ENCODE measurements around the gene CSTF3. TPM values are rescaled to one million over a fixed set of nuclear protein-coding genes. Genes with fewer than 3 reads are reported as not detected.

Gene CSTF3
- 21.8 TPM for polyA plus RNA-seq (2012; ENCODE audit: insufficient read length, low read depth)

DNA sequence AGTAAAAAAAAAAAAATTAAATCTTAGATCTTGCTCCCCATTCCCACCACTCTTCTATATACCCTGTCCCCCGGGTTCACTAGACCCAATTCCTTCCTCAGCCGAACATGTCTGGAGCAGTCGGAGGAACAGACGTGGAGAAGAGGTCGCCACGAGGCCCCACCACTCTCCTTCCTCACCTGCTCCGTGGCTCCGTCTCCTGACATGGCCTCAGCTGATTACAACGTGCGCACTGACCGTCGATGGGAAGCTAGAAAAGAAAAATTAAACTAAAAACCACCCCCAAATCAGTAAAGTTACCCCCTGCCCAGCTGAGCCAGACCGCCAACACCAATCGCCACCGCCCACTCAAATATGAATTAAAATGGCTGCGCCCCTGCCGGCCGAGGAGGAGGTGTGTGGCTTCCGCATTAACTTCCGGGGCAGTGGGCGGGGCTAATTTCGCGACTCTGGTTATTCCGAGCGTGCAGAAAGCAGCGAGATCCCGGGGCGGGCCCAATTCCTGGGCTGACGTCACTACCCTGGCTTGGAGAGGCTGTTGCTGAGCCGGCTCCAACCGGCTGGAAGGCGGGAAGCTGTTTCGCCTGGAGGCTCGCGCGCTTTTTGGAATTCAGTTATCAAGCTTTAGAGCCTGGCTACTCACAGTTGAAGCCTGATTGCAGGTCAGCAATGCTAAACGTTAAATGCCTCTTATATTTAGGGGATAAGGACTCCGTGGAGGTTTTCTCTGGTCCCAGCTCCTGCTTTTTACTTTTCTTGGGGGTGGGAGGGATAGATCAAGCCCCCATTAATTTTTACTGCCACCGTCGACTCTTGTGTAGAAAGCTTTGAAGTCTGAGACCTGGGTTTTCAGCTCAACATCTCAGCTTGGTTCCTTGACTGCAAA lies at the start of gene CSTF3:
Gene CSTF3 (minus strand): TSS at position 361 of the 886 bp plus-strand sequence. CDS start 155 bp downstream, at position 206.
- peak; percentile 97 for TF ChIP-seq SIN3A (IDR thresholded peaks at IDR 0.05; ENCODE audit: borderline replicate concordance, insufficient read depth, low read length)
- TF ChIP-seq POLR2AphosphoS5 (IDR thresholded peaks at IDR 0.05; ENCODE audit: low read depth, low read length), result peak; percentile 98
- peak; percentile 96 for TF ChIP-seq TAF1 (IDR thresholded peaks at IDR 0.05; ENCODE audit: borderline replicate concordance, insufficient read depth, low read length)
- TF ChIP-seq FOXP2 (optimal IDR thresholded peaks at IDR 0.05; ENCODE audit: borderline replicate concordance, extremely low read depth, extremely low read length, insufficient read depth), result peak; percentile 17
- TF ChIP-seq, protein P1, sequence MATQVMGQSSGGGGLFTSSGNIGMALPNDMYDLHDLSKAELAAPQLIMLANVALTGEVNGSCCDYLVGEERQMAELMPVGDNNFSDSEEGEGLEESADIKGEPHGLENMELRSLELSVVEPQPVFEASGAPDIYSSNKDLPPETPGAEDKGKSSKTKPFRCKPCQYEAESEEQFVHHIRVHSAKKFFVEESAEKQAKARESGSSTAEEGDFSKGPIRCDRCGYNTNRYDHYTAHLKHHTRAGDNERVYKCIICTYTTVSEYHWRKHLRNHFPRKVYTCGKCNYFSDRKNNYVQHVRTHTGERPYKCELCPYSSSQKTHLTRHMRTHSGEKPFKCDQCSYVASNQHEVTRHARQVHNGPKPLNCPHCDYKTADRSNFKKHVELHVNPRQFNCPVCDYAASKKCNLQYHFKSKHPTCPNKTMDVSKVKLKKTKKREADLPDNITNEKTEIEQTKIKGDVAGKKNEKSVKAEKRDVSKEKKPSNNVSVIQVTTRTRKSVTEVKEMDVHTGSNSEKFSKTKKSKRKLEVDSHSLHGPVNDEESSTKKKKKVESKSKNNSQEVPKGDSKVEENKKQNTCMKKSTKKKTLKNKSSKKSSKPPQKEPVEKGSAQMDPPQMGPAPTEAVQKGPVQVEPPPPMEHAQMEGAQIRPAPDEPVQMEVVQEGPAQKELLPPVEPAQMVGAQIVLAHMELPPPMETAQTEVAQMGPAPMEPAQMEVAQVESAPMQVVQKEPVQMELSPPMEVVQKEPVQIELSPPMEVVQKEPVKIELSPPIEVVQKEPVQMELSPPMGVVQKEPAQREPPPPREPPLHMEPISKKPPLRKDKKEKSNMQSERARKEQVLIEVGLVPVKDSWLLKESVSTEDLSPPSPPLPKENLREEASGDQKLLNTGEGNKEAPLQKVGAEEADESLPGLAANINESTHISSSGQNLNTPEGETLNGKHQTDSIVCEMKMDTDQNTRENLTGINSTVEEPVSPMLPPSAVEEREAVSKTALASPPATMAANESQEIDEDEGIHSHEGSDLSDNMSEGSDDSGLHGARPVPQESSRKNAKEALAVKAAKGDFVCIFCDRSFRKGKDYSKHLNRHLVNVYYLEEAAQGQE (IDR thresholded peaks at IDR 0.05; ENCODE audit: insufficient read depth in 1 of 2, low read depth in 2 of 2, low read length in 2 of 2), result peak in 1 of 2 experiments; percentile 68; a peak in 1 of 4 replicates

DNA sequence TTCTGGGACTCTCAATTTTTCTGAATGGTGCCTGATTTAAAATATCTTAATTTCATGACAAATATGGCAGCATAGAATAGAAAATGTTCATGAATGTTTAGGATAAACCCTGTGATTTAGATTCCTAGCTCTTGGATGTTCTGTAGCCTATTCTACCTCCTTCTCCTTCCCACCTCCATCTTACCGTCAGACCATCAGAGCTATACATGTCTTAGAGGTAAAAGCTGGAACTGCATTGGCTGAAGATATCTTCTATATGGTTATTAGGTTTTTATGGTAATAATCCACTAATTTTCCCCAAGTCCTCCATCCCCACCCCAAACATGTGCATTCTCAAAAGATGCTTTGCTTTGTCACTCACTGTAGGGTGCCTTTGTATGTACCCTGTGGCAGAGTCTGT lies 46.9 kb upstream of the CSTF3 start:
- TF ChIP-seq TAF1 (IDR thresholded peaks at IDR 0.05; ENCODE audit: borderline replicate concordance, insufficient read depth, low read length), result no peak
- TF ChIP-seq POLR2AphosphoS5 (IDR thresholded peaks at IDR 0.05; ENCODE audit: low read depth, low read length), result no peak
- TF ChIP-seq SIN3A (IDR thresholded peaks at IDR 0.05; ENCODE audit: borderline replicate concordance, insufficient read depth, low read length), result no peak
- no peak for TF ChIP-seq FOXP2 (optimal IDR thresholded peaks at IDR 0.05; ENCODE audit: borderline replicate concordance, extremely low read depth, extremely low read length, insufficient read depth)
- TF ChIP-seq, protein P1 (IDR thresholded peaks at IDR 0.05; ENCODE audit: insufficient read depth in 1 of 2, low read depth in 2 of 2, low read length in 2 of 2), result no peak

DNA sequence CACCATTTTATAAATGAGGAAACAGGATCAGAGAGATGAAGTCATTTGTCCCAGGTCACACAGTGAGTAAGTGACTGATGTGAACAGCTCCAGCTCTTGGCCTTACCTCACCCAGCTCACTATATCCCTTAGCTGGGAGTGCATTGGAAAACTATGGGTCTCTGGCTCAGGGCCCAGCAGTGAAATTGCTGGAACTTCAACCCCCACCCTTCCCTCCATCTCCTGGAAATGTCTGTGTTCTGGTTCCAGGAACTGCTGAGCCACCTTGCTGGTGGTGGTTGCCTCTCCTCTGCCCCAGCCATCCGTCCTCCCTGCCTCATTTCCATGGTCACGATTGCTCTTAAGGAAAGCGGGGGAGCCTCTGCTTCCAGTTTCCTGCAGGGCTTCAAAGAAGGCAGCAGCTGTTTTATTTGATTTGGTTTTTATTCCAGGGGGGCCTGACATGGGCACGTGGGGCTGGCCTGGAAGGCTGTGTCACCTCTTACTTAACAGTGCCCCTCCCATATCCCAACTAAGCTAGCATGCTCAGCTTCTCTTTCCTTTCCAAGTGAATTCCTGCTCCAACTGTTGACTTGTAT lies 46.2 kb upstream of the CSTF3 start:
- TF ChIP-seq TAF1 (IDR thresholded peaks at IDR 0.05; ENCODE audit: borderline replicate concordance, insufficient read depth, low read length) (no peak), POLR2AphosphoS5 (IDR thresholded peaks at IDR 0.05; ENCODE audit: low read depth, low read length) (no peak), SIN3A (IDR thresholded peaks at IDR 0.05; ENCODE audit: borderline replicate concordance, insufficient read depth, low read length) (no peak), FOXP2 (optimal IDR thresholded peaks at IDR 0.05; ENCODE audit: borderline replicate concordance, extremely low read depth, extremely low read length, insufficient read depth) (no peak)
- TF ChIP-seq, protein P1 (IDR thresholded peaks at IDR 0.05; ENCODE audit: insufficient read depth in 1 of 2, low read depth in 2 of 2, low read length in 2 of 2), result no peak

DNA sequence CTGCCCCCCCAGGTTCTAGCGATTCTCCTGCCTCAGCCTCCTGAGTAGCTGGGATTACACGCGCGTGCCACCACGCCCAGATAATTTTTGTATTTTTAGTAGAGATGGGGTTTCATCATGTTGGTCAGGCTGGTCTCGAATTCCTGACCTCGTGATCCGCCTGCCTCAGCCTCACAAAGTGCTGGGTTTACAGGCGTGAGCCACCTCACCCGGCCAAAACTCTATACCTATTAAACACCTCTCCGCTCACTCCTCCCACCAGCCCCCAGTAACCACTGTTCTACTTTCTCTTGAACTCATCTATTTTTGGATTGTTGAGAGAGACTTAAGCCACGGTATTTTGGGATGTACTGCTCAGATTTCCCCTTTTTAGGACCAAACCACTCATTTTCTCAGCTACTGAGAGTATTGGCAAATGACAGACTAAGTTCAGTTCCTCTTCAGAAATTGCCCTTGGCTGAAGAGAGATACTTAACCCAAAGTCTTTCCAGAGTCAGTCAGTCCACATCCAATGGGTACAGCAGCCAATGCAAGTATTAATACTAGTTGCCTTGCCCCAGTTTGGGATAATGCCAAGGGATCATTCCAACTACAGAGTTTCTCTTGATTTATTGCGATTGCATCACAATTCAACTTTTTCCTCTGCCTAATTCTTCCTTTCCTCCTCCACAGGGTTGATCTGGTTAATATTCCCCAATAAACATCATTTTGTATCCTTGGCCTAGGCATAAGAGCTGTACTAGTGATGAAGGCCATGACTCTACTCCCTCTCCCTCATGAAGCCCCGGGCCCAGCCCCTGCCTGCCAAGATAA lies 36.8 kb upstream of the CSTF3 start:
- TF ChIP-seq FOXP2 (optimal IDR thresholded peaks at IDR 0.05; ENCODE audit: borderline replicate concordance, extremely low read depth, extremely low read length, insufficient read depth) (no peak), SIN3A (IDR thresholded peaks at IDR 0.05; ENCODE audit: borderline replicate concordance, insufficient read depth, low read length) (no peak), POLR2AphosphoS5 (IDR thresholded peaks at IDR 0.05; ENCODE audit: low read depth, low read length) (no peak), TAF1 (IDR thresholded peaks at IDR 0.05; ENCODE audit: borderline replicate concordance, insufficient read depth, low read length) (no peak)
- TF ChIP-seq, protein P1 (IDR thresholded peaks at IDR 0.05; ENCODE audit: insufficient read depth in 1 of 2, low read depth in 2 of 2, low read length in 2 of 2), result no peak

All from PFSK-1 (cell line).